T-helper 9 cell (primary cell): Measurements from ENCODE around the gene SYNE1.

Source experiments
- DNase-seq: peaks from one replicate; pipeline ENCODE4 v3.0.0-alpha.2; 2020

The SYNE1 gene

GRCh38 chr6:152305672-152306071 is 331.5 kb downstream of the SYNE1 start:
- no peak for DNase-seq

GRCh38 chr6:152301765-152302568 is 335.2 kb downstream of the SYNE1 start:
- peak; percentile 79 for DNase-seq

GRCh38 chr6:152301021-152301764 is 336.0 kb downstream of the SYNE1 start:
- DNase-seq = no peak

GRCh38 chr6:152300517-152300916 is 336.6 kb downstream of the SYNE1 start:
- no peak for DNase-seq

GRCh38 chr6:152298848-152299735 is 338.1 kb downstream of the SYNE1 start:
- no peak for DNase-seq

- DNase-seq = no peak
Observed at GRCh38 chr6:152298055-152298647, 339.0 kb downstream of the SYNE1 start.

GRCh38 chr6:152296648-152297376 is 340.4 kb downstream of the SYNE1 start:
- no peak for DNase-seq

- DNase-seq = no peak
Observed at GRCh38 chr6:152295920-152296319, 341.2 kb downstream of the SYNE1 start.

- no peak for DNase-seq
Observed at GRCh38 chr6:152295346-152295745, 341.8 kb downstream of the SYNE1 start.

- DNase-seq = no peak
Observed at GRCh38 chr6:152293404-152293803, 343.8 kb downstream of the SYNE1 start.

DNA sequence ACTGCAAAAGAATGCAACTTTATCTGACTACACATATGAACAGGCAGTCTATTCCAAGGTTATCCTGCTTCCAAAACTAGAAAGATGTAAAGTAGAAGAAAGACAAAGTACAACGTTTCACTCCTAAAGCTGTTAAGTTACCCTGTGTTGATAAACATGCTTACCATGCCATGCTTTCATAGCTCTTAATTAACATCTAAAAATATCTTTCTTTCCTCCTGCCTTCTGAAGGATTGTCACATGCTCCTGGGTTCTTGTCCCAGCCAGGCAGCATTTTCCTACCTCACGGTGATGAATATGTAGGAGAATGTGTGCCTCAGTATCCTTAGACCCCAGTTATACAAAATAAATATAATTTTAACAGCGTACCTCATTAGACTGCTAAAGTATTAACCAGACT is 344.6 kb downstream of the SYNE1 start:
- DNase-seq = no peak

DNA sequence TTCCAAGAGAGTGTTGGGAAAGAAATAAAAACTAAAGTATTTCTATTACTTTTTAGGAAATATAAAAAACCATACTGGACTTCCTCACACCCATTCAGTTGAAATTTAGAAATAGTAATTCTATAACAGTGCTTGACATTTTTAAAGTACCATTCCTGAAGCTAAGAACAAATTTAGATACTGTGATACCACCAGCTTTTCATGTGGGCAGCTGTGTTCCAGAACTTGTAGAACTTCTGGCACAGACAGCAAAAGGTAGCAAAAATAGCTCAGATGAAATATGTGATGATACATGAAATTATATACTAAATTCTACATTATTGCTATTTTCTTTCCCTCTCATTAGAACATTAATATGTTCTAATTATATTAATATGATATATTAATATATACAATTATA is 346.5 kb downstream of the SYNE1 start:
- DNase-seq = no peak

GRCh38 chr6:152277826-152278329 is 359.3 kb downstream of the SYNE1 start:
- DNase-seq = no peak

DNA sequence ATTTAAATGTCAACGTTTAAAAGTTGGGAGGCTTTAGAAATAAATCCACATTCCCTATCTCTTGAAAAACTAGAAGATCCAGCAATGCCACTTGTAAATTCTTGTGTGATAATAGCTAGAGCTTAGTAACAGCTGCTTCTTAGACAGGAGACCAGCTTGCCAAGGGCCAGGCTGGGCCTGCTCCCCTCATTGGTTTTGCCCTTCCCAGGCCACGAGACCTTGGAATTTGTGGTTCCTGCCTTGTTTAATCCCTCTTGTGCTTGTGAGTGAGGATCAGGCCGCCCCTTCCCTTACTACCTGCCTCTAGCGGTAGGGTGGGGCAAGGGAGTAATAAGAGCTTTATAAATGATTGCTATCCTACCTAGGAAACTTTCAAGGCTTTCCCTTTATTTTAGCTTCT is 363.5 kb downstream of the SYNE1 start:
- DNase-seq = no peak

GRCh38 chr6:152273002-152273401 is 364.2 kb downstream of the SYNE1 start:
- DNase-seq = no peak

DNA sequence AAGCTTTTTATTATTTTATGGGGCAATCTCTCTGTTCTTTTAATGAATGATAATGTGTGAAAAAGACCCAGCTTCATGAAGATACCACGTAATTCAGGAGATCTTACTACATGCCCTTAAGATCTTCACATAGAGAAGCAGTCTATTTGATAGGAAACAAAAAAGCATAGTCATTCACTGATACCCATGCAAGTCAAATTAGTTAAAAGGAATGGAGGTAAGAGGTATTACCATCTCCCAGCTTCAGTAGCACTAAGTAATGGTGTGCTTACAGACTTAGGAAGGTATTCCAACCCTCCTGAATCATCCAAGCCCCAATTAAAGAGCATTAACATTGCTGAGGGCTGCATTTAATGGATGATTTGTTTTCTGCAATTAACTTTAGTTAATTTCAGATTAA is 364.7 kb downstream of the SYNE1 start:
- no peak for DNase-seq

DNA sequence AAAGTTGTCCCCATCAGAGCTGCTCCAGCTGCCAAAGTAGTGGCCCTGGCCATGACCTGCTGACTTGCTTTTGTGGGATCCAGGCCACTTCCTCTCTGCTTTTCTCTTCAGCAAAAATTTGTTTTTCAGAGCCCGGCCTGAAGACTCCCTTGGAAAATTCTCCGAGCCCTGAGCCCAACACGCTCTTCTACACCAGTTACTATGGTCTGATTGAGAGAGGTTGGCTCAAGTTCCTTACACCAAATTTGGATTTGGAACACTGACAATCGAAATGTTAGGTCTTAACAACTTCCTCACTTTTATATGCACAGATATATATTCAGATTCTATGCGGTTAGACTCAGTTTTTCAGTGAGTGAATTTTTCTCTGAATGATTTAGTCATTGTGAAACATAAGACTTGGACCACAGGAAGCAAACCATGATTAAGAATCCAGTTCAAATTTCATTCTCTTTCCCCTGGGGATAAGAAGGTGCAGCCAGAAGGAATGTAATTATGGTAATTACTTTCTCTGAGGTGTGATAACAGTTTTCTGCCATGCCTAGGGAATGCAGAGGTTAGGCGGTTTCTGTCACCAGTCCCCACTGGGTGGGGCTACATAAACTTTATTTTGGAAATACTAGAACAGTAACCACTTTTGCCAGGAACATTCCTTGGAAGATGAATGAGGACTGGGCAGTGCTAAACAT is 365.2 kb downstream of the SYNE1 start:
- no peak for DNase-seq

DNA sequence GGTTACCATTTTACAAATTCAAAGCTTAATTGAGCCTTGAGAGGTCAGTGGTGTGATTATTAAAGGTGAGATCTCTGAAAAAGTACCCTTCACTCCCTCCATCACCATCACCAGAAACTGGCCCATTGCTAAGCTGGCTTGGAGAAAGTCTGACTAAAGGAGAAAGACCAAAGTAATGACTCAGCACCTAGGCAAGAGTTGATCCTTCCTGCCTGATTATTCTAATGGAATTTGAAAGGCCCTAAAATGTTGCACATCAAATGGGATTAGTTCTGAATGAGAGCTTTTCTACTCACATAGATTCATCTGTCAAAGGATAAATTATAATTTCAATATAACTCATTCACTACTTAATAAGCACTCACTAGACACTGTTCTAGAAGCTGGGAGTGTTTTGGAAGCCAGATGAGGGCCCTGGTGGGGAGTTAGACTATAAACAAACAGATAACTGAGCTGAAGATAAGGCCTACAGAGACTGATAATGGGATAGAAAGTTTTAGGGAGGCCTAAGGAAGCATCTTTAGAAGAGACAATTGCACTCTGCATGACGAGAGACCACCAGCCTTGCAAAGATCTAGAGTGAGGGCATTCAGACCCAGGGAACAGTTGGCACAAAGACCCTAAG is 366.7 kb downstream of the SYNE1 start:
- no peak for DNase-seq

DNA sequence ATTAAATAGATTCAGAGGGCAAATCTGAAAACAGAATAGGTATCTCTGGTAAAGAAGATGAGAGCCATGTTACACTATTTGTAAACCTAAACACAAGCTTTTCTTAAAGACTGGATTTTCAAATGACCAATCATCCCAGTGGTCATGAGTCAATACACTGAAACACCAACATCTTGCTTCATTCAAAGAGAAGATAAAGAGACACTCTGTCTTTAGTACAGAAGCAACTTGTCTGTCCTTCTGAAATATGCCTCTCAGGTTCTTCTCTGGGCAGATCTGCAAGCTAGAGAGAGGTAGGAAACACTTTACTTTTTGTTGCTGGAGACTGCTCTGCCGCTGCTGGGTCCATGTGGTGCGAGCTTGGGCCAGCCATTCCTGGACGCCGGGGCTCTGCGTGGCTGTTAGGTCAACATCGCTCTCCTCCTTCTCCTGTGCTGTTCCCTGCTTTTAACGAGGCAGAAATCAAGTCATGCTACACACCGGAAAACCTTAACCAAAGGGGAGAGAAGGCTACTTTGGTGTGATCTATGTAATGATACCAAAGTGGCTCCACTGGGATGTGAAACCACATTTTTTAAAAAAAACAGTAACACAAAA is 368.2 kb downstream of the SYNE1 start:
- DNase-seq = no peak
